HG03103 (cell line): Measurements from ENCODE around the gene SH3BP5L.

Experiments used
- ATAC-seq: cut with Tn5 transposase; IDR thresholded peaks from one replicate; pipeline ENCODE4 v1.9.1; 2021; ENCODE audit warnings: low read depth; ENCODE audit not compliant: unreplicated experiment

The SH3BP5L gene

DNA sequence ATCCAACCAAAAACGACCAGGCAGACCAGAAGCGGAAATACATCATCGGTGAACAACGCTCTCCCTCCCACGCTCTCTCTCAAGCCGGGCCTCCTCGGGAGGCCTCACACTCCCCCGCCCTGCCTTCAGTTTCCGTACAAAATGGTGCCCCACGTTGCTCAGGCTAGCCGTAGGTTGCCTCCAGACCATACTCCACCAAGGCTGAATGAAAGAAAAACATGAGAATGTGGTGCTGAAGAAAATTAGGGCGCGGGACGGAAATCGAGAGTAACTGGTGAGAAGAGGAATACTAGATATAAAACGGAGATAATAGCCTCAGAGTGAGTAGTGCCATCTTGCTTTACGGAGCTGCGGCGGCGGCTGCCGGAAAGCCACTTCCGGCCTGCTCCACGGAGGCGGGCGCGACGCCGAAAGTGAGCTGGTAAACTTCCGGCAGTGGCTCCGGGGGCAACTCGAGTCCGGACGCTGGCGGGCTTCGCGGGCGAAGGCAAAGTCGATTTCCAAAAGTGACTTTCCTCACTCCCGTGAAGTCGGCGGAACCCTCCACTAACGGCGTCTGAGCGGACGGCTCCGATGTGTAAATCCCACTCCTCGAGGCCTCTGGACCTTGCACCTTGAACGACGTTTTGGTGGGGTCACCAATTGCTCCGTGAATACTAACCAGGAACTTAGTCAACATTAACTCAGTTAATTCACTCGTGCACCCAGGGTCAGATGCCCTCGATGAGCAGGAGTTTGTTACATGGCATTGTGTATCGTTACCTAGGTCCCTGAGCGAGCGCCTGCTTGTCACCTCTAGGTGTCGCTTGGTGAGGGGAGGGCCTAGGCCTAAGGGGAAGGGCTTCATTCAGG, at the start of gene SH3BP5L:
Gene SH3BP5L, minus strand, starts transcription at position 7 of the 852 bp plus-strand sequence. CDS start 980 bp downstream, outside the sequence.
- peak; percentile 86 for ATAC-seq

GRCh38 chr1:248873993-248874533, 48.3 kb upstream of the SH3BP5L start:
- peak; percentile 52 for ATAC-seq

- ATAC-seq, result peak; percentile 72
Measured at GRCh38 chr1:248873409-248873992, 47.8 kb upstream of the SH3BP5L start.

GRCh38 chr1:248872752-248873408, 47.2 kb upstream of the SH3BP5L start:
- ATAC-seq, result peak; percentile 34

- ATAC-seq, result no peak
Measured at GRCh38 chr1:248871837-248872401, 46.2 kb upstream of the SH3BP5L start.

- peak; percentile 60 for ATAC-seq
Measured at GRCh38 chr1:248862998-248863881, 37.5 kb upstream of the SH3BP5L start.

GRCh38 chr1:248862695-248862997, 36.9 kb upstream of the SH3BP5L start:
- peak; percentile 11 for ATAC-seq

GRCh38 chr1:248861616-248862015, 35.9 kb upstream of the SH3BP5L start:
- no peak for ATAC-seq

DNA sequence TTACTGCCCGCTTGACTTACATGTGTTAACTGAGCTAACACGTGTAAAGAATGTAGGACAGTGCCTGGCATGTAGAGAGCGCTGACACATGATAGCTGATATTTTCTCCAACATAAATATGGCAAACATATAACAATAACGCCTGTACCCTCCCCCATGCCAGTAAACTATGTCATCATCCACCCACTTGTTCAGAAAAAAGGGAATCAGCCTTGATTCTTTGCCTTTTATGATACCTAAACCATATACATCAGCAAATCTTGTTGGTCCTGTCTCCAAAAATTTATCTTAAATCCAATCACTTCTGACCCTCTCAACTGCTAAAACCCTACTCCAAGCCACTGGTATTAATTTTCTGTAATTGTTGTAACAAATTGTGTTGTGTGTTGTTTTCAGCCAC, 34.3 kb upstream of the SH3BP5L start:
- no peak for ATAC-seq

- peak; percentile 66 for ATAC-seq
Measured at GRCh38 chr1:248858891-248859889, 33.5 kb upstream of the SH3BP5L start, which contains the start of gene ZNF692. ZNF692 (minus strand) TSS chr1:248859085; CDS start chr1:248858309, 776 bp downstream.

DNA sequence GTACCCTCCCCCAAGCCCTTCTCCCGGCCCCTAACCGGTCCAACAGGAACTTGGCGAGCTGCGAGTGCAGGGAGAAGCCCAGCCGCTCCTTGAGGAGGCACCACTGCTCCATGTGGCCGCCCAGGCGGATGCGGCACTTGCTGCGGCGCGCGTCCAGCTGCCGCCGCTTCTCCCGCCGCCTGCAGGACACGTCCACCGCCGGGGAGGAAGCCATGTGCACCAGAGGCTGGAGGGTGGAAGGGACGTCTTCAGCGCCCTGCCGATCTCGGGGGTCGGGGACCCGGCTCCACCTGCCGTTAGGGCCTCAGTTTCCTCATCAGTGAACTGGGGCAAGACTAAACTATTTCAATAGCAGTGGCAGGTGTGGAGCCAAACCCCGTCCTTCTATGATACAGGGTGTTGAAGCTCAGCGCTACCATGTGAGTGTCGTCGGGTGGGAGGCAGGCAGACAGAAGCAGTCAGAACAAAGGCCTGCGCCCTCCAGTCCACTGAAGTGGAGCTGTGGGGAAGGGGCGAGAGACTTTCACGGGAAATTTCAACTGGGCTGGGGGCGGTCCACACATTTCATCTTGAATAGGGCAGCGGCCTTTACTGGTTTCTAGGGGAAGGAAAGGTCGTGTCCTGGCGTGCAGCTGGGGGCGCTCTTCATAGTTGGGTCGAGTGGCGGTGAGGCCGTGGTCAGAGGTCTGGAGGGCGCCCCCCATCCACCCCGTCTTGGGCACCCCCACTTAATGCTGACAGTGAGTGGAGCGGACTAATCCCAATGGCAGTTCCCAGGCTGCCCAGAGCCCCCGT, 32.6 kb upstream of the SH3BP5L start:
- ATAC-seq, result peak; percentile 29

DNA sequence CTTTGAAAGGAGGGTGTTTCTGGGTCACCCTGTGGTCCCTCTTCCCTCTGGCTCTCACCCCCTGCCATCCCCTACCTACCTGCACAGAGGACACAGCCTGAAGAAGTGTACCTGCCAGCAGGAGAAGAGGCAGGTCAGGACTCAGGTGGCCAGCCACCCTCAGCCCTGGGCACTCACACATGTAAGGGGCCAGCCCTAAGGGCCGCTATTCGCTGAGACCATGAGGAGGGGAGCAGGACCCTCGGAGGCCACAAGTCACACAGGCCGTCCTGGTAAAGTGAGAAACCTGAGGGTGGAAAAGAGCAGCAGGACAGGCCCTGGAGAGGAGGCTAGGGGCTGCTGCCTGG, 32.0 kb upstream of the SH3BP5L start:
- no peak for ATAC-seq

GRCh38 chr1:248857201-248857600, 31.5 kb upstream of the SH3BP5L start:
- no peak for ATAC-seq

GRCh38 chr1:248856176-248856575, 30.5 kb upstream of the SH3BP5L start:
- no peak for ATAC-seq

- ATAC-seq, result no peak
Measured at GRCh38 chr1:248855580-248855979, 29.9 kb upstream of the SH3BP5L start.

- ATAC-seq, result no peak
Measured at GRCh38 chr1:248853663-248854375, 28.1 kb upstream of the SH3BP5L start.
